MM.1S (cell line): ENCODE data around the gene KRT2.

Source experiments
- EZH2 ChIP-seq: fragments of 300-600 bp; sonication (generic); optimal IDR thresholded peaks from 2 replicates; pipeline ENCODE3; 2017; ENCODE audit warnings: low read depth, mild to moderate bottlenecking, antibody characterized with exemption, low read length, mixed read lengths
- EZH2phosphoT487 ChIP-seq: fragments of 300-600 bp; sonication (generic); IDR thresholded peaks from 2 replicates; pipeline ENCODE4 v1.6.1; 2018; ENCODE audit warnings: antibody characterized with exemption, low read length
- TF ChIP-seq, protein P1 (sequence below): fragments of 300-600 bp; sonication (generic); IDR thresholded peaks from 2 replicates; pipeline ENCODE4 v1.5.1; 2016; ENCODE audit warnings: antibody characterized with exemption, low read length, mixed read lengths

DNA sequence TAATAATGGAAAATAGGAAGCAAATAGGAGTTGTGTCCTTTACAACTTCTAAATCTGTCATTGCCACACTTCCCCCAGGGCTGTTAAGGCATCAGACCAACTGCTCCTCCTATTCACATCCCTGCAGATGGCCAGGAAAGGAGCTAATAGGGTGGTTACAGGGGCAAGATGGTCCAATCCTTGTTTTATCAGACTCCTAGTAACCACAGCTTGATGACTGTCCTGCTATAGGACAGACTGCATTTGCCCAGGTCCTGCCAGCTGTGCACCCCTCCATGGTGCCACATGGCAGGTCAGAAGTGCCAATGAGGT is 10.9 kb upstream of the KRT2 start:
- TF ChIP-seq, protein P1, sequence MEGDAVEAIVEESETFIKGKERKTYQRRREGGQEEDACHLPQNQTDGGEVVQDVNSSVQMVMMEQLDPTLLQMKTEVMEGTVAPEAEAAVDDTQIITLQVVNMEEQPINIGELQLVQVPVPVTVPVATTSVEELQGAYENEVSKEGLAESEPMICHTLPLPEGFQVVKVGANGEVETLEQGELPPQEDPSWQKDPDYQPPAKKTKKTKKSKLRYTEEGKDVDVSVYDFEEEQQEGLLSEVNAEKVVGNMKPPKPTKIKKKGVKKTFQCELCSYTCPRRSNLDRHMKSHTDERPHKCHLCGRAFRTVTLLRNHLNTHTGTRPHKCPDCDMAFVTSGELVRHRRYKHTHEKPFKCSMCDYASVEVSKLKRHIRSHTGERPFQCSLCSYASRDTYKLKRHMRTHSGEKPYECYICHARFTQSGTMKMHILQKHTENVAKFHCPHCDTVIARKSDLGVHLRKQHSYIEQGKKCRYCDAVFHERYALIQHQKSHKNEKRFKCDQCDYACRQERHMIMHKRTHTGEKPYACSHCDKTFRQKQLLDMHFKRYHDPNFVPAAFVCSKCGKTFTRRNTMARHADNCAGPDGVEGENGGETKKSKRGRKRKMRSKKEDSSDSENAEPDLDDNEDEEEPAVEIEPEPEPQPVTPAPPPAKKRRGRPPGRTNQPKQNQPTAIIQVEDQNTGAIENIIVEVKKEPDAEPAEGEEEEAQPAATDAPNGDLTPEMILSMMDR, result no peak
- TF ChIP-seq EZH2 (no peak), EZH2phosphoT487 (no peak)
